Gastrocnemius medialis (tissue), 4 donors: ENCODE data around the gene RIPOR3. TPM values are rescaled to one million over a fixed set of nuclear protein-coding genes. Genes with fewer than 3 reads are reported as not detected.
A peak's percentile ranks its signal among the peaks of the same experiment; 100 is the strongest.

Experiments used
- ATAC-seq, 2 donors: fragments of 150-250 bp; one replicate each; pipeline ENCODE4 v1.9.1; 2016
- DNase-seq, 2 donors: peaks; one replicate each; pipeline ENCODE4 v3.0.0-alpha.2; 2019
- H3K27ac ChIP-seq, 4 donors: fragments of 200-600 bp; sonication (generic); 1 replicate in 1 of 4; 2 replicates in 3 of 4; pipeline ENCODE4 v1.5.1; 2016 to 2018; ENCODE audit warnings: mild to moderate bottlenecking in 2 of 4, moderate library complexity in 1 of 4
- H3K27me3 ChIP-seq, 3 donors: fragments of 200-600 bp; sonication (generic) in 2 of 3; 1 replicate in 1 of 3; 2 replicates in 2 of 3; pipeline versions ENCODE4 v1.5.1 to v1.6.0; 2016 to 2019; ENCODE audit warnings: mild to moderate bottlenecking in 1 of 3, moderate library complexity in 1 of 3
- H3K36me3 ChIP-seq, 2 donors: fragments of 200-600 bp; sonication (generic) in 1 of 2; one replicate each; pipeline ENCODE4 v1.5.1; 2017 to 2018
- H3K4me1 ChIP-seq, 2 donors: fragments of 200-600 bp; sonication (generic) in 1 of 2; one replicate each; pipeline ENCODE4 v1.5.1; 2016 to 2017; ENCODE audit warnings: mild to moderate bottlenecking in 2 of 2
- H3K4me3 ChIP-seq, 4 donors: fragments of 200-600 bp; sonication (generic) in 3 of 4; 1 replicate in 1 of 4; 2 replicates in 3 of 4; pipeline ENCODE4 v1.5.1; 2016 to 2019; ENCODE audit warnings: mild to moderate bottlenecking in 2 of 4
- H3K9me3 ChIP-seq, 3 donors: fragments of 200-600 bp; sonication (generic) in 2 of 3; 1 replicate in 1 of 3; 2 replicates in 2 of 3; pipeline ENCODE4 v1.5.1; 2016 to 2019
- CTCF ChIP-seq, 5 experiments: fragments of 450-650 bp in 3 of 5; fragments of 200-600 bp in 2 of 5; sonication (generic) in 2 of 5; IDR thresholded peaks in 4 of 5; conservative IDR thresholded peaks in 1 of 5; 1 replicate in 4 of 5; 2 replicates in 1 of 5; pipeline ENCODE4 v1.5.1; 2016 to 2019; ENCODE audit warnings: antibody characterized with exemption in 5 of 5, mild to moderate bottlenecking in 3 of 5, moderate library complexity in 3 of 5
- POLR2A ChIP-seq, 2 donors: fragments of 450-650 bp; IDR thresholded peaks; one replicate each; pipeline ENCODE4 v1.6.1; 2017; ENCODE audit warnings: antibody characterized with exemption in 2 of 2, mild to moderate bottlenecking in 2 of 2, moderate library complexity in 2 of 2
- in situ Hi-C, 4 donors: fragments of 200-750 bp; cut with MboI; loops; one replicate each; pipeline versions ENCODE4 v1.15.0 to v1.8.0; 2017; ENCODE audit warnings: low sequenced_read_pairs in 4 of 4
- intact Hi-C: fragments of 100-400 bp; cut with DNase I; formaldehyde crosslinking; loops from one replicate; pipeline ENCODE4 v1.15.1; 2023; ENCODE audit warnings: low total_unique reads
- total RNA-seq, 4 donors: library from RNA; depleted of rRNA; stranded (reverse); fragments of >200 nt; gene quantifications; one replicate each; pipeline versions ENCODE4 v1.1.0 to v1.2.3, GENCODE V29; 2016

The RIPOR3 gene
- total RNA-seq, 4 donors from 2014 or later: 5.3 to 12.5 (median 8.2) TPM

GRCh38 chr20:50731055-50731929 is 40.0 kb upstream of the RIPOR3 start, which contains the start of gene PARD6B:
Gene PARD6B, plus strand, starts transcription at chr20:50731580. Its CDS starts 207 bp downstream, at chr20:50731787.
- ATAC-seq: peak; percentile 92 to 94
- H3K9me3 ChIP-seq: no peaks in the 10 kb centered on the region
- H3K4me1 ChIP-seq: peaks cover 14 to 25% of the 10 kb centered on the region in 2 donors
- H3K27me3 ChIP-seq: no peaks in the 10 kb centered on the region
- H3K36me3 ChIP-seq: no peaks in the 10 kb centered on the region
- TF ChIP-seq POLR2A (IDR thresholded peaks at IDR 0.05) (peak; percentile 77 to 78), CTCF (IDR thresholded peaks at IDR 0.05 in 4 of 5, conservative IDR thresholded peaks at IDR 0.05 in 1 of 5) (peak in 1 of 5 experiments; percentile 7)
- peak; percentile 96 to 98 for DNase-seq
- in situ Hi-C loops (loop anchor here in 1 of 4 donors (25.0 kb wide), 1 partner anchor 244 kb away; no protein-coding TSS in a partner anchor), intact Hi-C loops (loop anchor here (10.0 kb wide), 1 partner anchor 216 kb away; the partner anchor contains the start of gene PTPN1)
- peak within 1 kb of the TSS; percentile 82 to 92 (median 84) for H3K27ac ChIP-seq
- peak within 1 kb of the TSS; percentile 66 to 93 (median 72) for H3K4me3 ChIP-seq

- TF ChIP-seq POLR2A (IDR thresholded peaks at IDR 0.05): no peak
- no peak for TF ChIP-seq CTCF (IDR thresholded peaks at IDR 0.05 in 4 of 5, conservative IDR thresholded peaks at IDR 0.05 in 1 of 5)
- peak overlapping the region; percentile 66 to 93 (median 72) for H3K4me3 ChIP-seq
- no peaks in the 10 kb centered on the region for H3K9me3 ChIP-seq
- in situ Hi-C loops: loop anchor here in 1 of 4 donors (25.0 kb wide), 1 partner anchor 243 kb away; no protein-coding TSS in a partner anchor
- no peak for ATAC-seq
- no peaks in the 10 kb centered on the region for H3K27me3 ChIP-seq
- peaks cover 14 to 26% of the 10 kb centered on the region in 2 donors for H3K4me1 ChIP-seq
- intact Hi-C loops: loop anchor here (10.0 kb wide), 1 partner anchor 216 kb away; the partner anchor contains the start of gene PTPN1
- H3K36me3 ChIP-seq: no peaks in the 10 kb centered on the region
- peak overlapping the region; percentile 78 to 92 (median 83) for H3K27ac ChIP-seq
- no peak for DNase-seq
Measured at GRCh38 chr20:50730765-50731054, 39.4 kb upstream of the RIPOR3 start.

- Histone ChIP-seq H3K4me1 (peaks cover 14 to 32% of the 10 kb centered on the region in 2 donors), H3K9me3 (no peaks in the 10 kb centered on the region), H3K36me3 (no peaks in the 10 kb centered on the region), H3K27me3 (no peaks in the 10 kb centered on the region), H3K27ac (peak overlapping the region; percentile 78 to 92 (median 83)), H3K4me3 (peak overlapping the region; percentile 66 to 93 (median 72))
- peak in 1 of 2 donors; percentile 3 for ATAC-seq
- TF ChIP-seq CTCF (IDR thresholded peaks at IDR 0.05 in 4 of 5, conservative IDR thresholded peaks at IDR 0.05 in 1 of 5) (no peak), POLR2A (IDR thresholded peaks at IDR 0.05) (no peak)
- in situ Hi-C loops (loop anchor here in 1 of 4 donors (25.0 kb wide), 1 partner anchor 243 kb away; no protein-coding TSS in a partner anchor), intact Hi-C loops (loop anchor here (10.0 kb wide), 1 partner anchor 215 kb away; the partner anchor contains the start of gene PTPN1)
- DNase-seq: no peak
Measured at GRCh38 chr20:50729901-50730764, 38.8 kb upstream of the RIPOR3 start.
